PC-3 (cell line): ENCODE results near the gene THY1. TPM values are rescaled to one million over a fixed set of nuclear protein-coding genes. Genes with fewer than 3 reads are reported as not detected.

ENCODE experiments used
- ATAC-seq: fragments of 200-7000 bp; cut with Tn5 transposase; 2 replicates; pipeline ENCODE4 v1.9.1; 2020; ENCODE audit warnings: mild to moderate bottlenecking, moderate library complexity
- BruUV-seq: library from RNA; stranded (reverse); fragments of 400-500 nt; replicated peaks from 2 replicates; lab custom pipeline; 2021; lab: Mats Ljungman, UMichigan
- CTCF ChIA-PET: fragments of 300-600 bp; sonication (Branson Sonifier 250); formaldehyde crosslinking; loops from one replicate; lab custom pipeline; 2022; ENCODE audit warnings: antibody characterized with exemption; lab: Charles Lee
- POLR2A ChIA-PET: fragments of 300-600 bp; sonication (Branson Sonifier 250); formaldehyde crosslinking; loops from one replicate; lab custom pipeline; 2022; ENCODE audit warnings: antibody characterized with exemption; ENCODE audit not compliant: unreplicated experiment; lab: Charles Lee
- DNase-seq: peaks from one replicate; pipeline ENCODE4 v3.0.0-alpha.2; 2015
- H2AFZ ChIP-seq: fragments of 300-600 bp; sonication (generic); 2 replicates; pipeline ENCODE4 v1.6.0; 2016; ENCODE audit warnings: antibody characterized with exemption, low read length
- H3F3A ChIP-seq: fragments of 300-600 bp; sonication (generic); one replicate; pipeline ENCODE4 v1.6.0; 2017; ENCODE audit warnings: antibody characterized with exemption, low read length, control low read depth, mild to moderate bottlenecking; ENCODE audit not compliant: unreplicated experiment
- H3K27ac ChIP-seq: fragments of 300-600 bp; sonication (generic); 2 replicates; pipeline ENCODE4 v1.5.1; 2016; ENCODE audit warnings: mild to moderate bottlenecking, low read length
- H3K27me3 ChIP-seq: fragments of 300-600 bp; sonication (generic); 2 replicates; pipeline ENCODE4 v1.6.1; 2016; ENCODE audit warnings: low read length, mixed read lengths
- H3K36me3 ChIP-seq: fragments of 300-600 bp; sonication (generic); 2 replicates; pipeline ENCODE4 v1.6.1; 2016; ENCODE audit warnings: low read depth, mixed run types, low read length, mixed read lengths
- H3K4me1 ChIP-seq: fragments of 300-600 bp; sonication (generic); 2 replicates; pipeline ENCODE4 v1.5.1; 2016; ENCODE audit warnings: low read length; ENCODE audit not compliant: insufficient read depth
- H3K4me2 ChIP-seq: fragments of 300-600 bp; sonication (generic); 2 replicates; pipeline ENCODE4 v1.6.0; 2016; ENCODE audit warnings: low read length
- H3K4me3 ChIP-seq: fragments of 300-600 bp; sonication (generic); 2 replicates; pipeline ENCODE4 v1.5.1; 2016; ENCODE audit warnings: mild to moderate bottlenecking, low read length, mixed read lengths
- H3K79me2 ChIP-seq: fragments of 300-600 bp; sonication (generic); 2 replicates; pipeline ENCODE4 v1.6.1; 2017; ENCODE audit warnings: low read length, mixed read lengths
- H3K9ac ChIP-seq: fragments of 300-600 bp; sonication (generic); 2 replicates; pipeline ENCODE4 v1.6.0; 2016; ENCODE audit warnings: mild to moderate bottlenecking, low read length
- H3K9me2 ChIP-seq: fragments of 300-600 bp; sonication (generic); replicated peaks from 2 replicates; pipeline ENCODE4 v1.6.1; 2016; ENCODE audit warnings: mixed run types, low read length, mixed read lengths
- H3K9me3 ChIP-seq: fragments of 300-600 bp; sonication (generic); 2 replicates; pipeline ENCODE4 v1.6.1; 2016; ENCODE audit warnings: low read length, mixed read lengths
- H4K20me1 ChIP-seq: fragments of 300-600 bp; sonication (generic); 2 replicates; pipeline ENCODE4 v1.6.1; 2016; ENCODE audit warnings: low read length, mixed read lengths
- CTCF ChIP-seq: fragments of 300-600 bp; sonication (generic); conservative IDR thresholded peaks from 2 replicates; pipeline ENCODE4 v1.5.1; 2017; ENCODE audit warnings: antibody characterized with exemption, low read depth, mild to moderate bottlenecking, low read length
- EZH2 ChIP-seq: fragments of 300-600 bp; sonication (generic); IDR thresholded peaks from one replicate; pipeline ENCODE4 v1.6.1; 2017; ENCODE audit warnings: antibody characterized with exemption, mild to moderate bottlenecking, low read length; ENCODE audit not compliant: unreplicated experiment
- EZH2phosphoT487 ChIP-seq: fragments of 300-600 bp; sonication (generic); IDR thresholded peaks from 2 replicates; pipeline ENCODE4 v1.6.1; 2018; ENCODE audit warnings: mild to moderate bottlenecking, antibody characterized with exemption, low read length, borderline replicate concordance
- intact Hi-C: fragments of 100-400 bp; cut with micrococcal nuclease; formaldehyde crosslinking; loops from 2 replicates; pipeline ENCODE4 v1.9.0; 2023
- total RNA-seq: library from RNA; depleted of rRNA; stranded (reverse); fragments of >200 nt; gene quantifications from 2 replicates; pipeline ENCODE4 v1.2.3, GENCODE V29; 2014; rRNA removed

THY1 gene
- total RNA-seq, 1 experiment from 2014 or later: not detected

- no peak overlapping the region for H2AFZ ChIP-seq
- H3K27ac ChIP-seq: no peak overlapping the region
- H3K4me2 ChIP-seq: no peak overlapping the region
- POLR2A ChIA-PET: no interaction called here
- no peaks in the 10 kb centered on the region for H3F3A ChIP-seq
- DNase-seq: no peak
- CTCF ChIA-PET: interaction anchor here (0.8 kb wide), 1 partner anchor 29 kb away, joined by 3 read pairs; no protein-coding TSS in a partner anchor
- no peaks in the 10 kb centered on the region for H4K20me1 ChIP-seq
- ATAC-seq: no peak
- no peaks in the 10 kb centered on the region for H3K79me2 ChIP-seq
- TF ChIP-seq EZH2 (no peak), EZH2phosphoT487 (no peak), CTCF (no peak)
- H3K36me3 ChIP-seq: no peaks in the 10 kb centered on the region
- intact Hi-C loops: no loop called here
- no peaks in the 10 kb centered on the region for H3K27me3 ChIP-seq
- no peaks in the 10 kb centered on the region for H3K9me3 ChIP-seq
- no peak overlapping the region for H3K4me3 ChIP-seq
- BruUV-seq: no TSS peak
- no peaks in the 10 kb centered on the region for H3K9me2 ChIP-seq
- peaks cover 17% of the 10 kb centered on the region for H3K4me1 ChIP-seq
- no peak overlapping the region for H3K9ac ChIP-seq
Measured at GRCh38 chr11:119367661-119368120, 55.3 kb downstream of the THY1 start.

Other genes with a start within 250 kb of the THY1 start
- gene NHERF4, start 237.7 kb downstream of the THY1 start, total RNA-seq: 0.87 TPM in 1 of 2 replicates, not detected in the other
- 11.4 and 15.3 TPM in 2 replicates for gene CBL, start 216.8 kb downstream of the THY1 start, total RNA-seq
- 124 and 162 TPM in 2 replicates for gene MCAM, start 106.0 kb downstream of the THY1 start, total RNA-seq
- 22.9 and 34.5 TPM in 2 replicates for gene RNF26, start 88.6 kb downstream of the THY1 start, total RNA-seq
- 2.0 and 2.6 TPM in 2 replicates for gene C1QTNF5, start 82.3 kb downstream of the THY1 start, total RNA-seq
- gene MFRP, start 76.5 kb downstream of the THY1 start, total RNA-seq: not detected in 2 replicates
- gene USP2, start 41.5 kb downstream of the THY1 start, total RNA-seq: 0.92 and 1.8 TPM in 2 replicates